Stimulated activated CD4-positive, alpha-beta T cell treated with anti-CD3 and anti-CD28 coated beads, Interleukin-15, amount 100 ng/mL, for 24 hours (primary cell): ENCODE measurements around the gene ADAMTS2.

ENCODE experiments used
- DNase-seq: peaks from one replicate; pipeline ENCODE4 v3.0.0-alpha.2; 2020

Gene ADAMTS2

GRCh38 chr5:179208706-179209358, 136.4 kb downstream of the ADAMTS2 start:
- DNase-seq, result no peak

- no peak for DNase-seq
These were observed 137.1 kb downstream of the ADAMTS2 start for GRCh38 chr5:179207920-179208705.

GRCh38 chr5:179207470-179207869, 137.8 kb downstream of the ADAMTS2 start:
- DNase-seq, result no peak

GRCh38 chr5:179206366-179206765, 138.9 kb downstream of the ADAMTS2 start:
- no peak for DNase-seq

- DNase-seq, result no peak
These were observed 140.0 kb downstream of the ADAMTS2 start for GRCh38 chr5:179205277-179205676.

GRCh38 chr5:179204572-179204971, 140.7 kb downstream of the ADAMTS2 start:
- DNase-seq, result no peak

GRCh38 chr5:179203248-179203647, 142.0 kb downstream of the ADAMTS2 start:
- DNase-seq, result no peak

GRCh38 chr5:179201986-179202385, 143.3 kb downstream of the ADAMTS2 start:
- no peak for DNase-seq

GRCh38 chr5:179199246-179199645, 146.0 kb downstream of the ADAMTS2 start:
- no peak for DNase-seq

GRCh38 chr5:179198825-179199224, 146.4 kb downstream of the ADAMTS2 start:
- DNase-seq, result no peak

GRCh38 chr5:179196405-179197079, 148.7 kb downstream of the ADAMTS2 start:
- no peak for DNase-seq

GRCh38 chr5:179195561-179196404, 149.5 kb downstream of the ADAMTS2 start:
- DNase-seq, result no peak

- no peak for DNase-seq
These were observed 150.3 kb downstream of the ADAMTS2 start for GRCh38 chr5:179194941-179195381.

- no peak for DNase-seq
These were observed 150.9 kb downstream of the ADAMTS2 start for GRCh38 chr5:179194201-179194910.

GRCh38 chr5:179193746-179194145, 151.5 kb downstream of the ADAMTS2 start:
- no peak for DNase-seq

GRCh38 chr5:179192891-179193470, 152.3 kb downstream of the ADAMTS2 start:
- DNase-seq, result no peak

- no peak for DNase-seq
These were observed 152.9 kb downstream of the ADAMTS2 start for GRCh38 chr5:179192185-179192890.

GRCh38 chr5:179191506-179192184, 153.6 kb downstream of the ADAMTS2 start:
- no peak for DNase-seq

GRCh38 chr5:179190851-179191505, 154.3 kb downstream of the ADAMTS2 start:
- no peak for DNase-seq

GRCh38 chr5:179188636-179189035, 156.6 kb downstream of the ADAMTS2 start:
- DNase-seq, result no peak
